Glutamatergic neuron (in vitro differentiated cells): ENCODE results near the gene ITPR1. TPM values are rescaled to one million over a fixed set of nuclear protein-coding genes. Genes with fewer than 3 reads are reported as not detected.

Source experiments
- DNase-seq: peaks from one replicate; pipeline ENCODE4 v3.0.0; 2022
- H3K27ac Mint-ChIP-seq: one replicate; pipeline ENCODE4 v1.8.0; 2020; ENCODE audit warnings: mild to moderate bottlenecking, mixed read lengths, inconsistent platforms; ENCODE audit not compliant: unreplicated experiment
- H3K27me3 Mint-ChIP-seq: one replicate; pipeline ENCODE4 v1.8.0; 2020; ENCODE audit warnings: mild to moderate bottlenecking, moderate library complexity, mixed read lengths, inconsistent platforms; ENCODE audit not compliant: unreplicated experiment
- H3K36me3 Mint-ChIP-seq: one replicate; pipeline ENCODE4 v1.8.0; 2020; ENCODE audit warnings: mild to moderate bottlenecking, mixed read lengths, inconsistent platforms; ENCODE audit not compliant: unreplicated experiment
- H3K4me1 Mint-ChIP-seq: one replicate; pipeline ENCODE4 v1.8.0; 2020; ENCODE audit warnings: mild to moderate bottlenecking, low read depth, mixed read lengths, inconsistent platforms; ENCODE audit not compliant: unreplicated experiment
- H3K4me3 Mint-ChIP-seq: one replicate; pipeline ENCODE4 v1.8.0; 2020; ENCODE audit warnings: mild to moderate bottlenecking, mixed read lengths, inconsistent platforms; ENCODE audit not compliant: unreplicated experiment
- H3K9me3 Mint-ChIP-seq: one replicate; pipeline ENCODE4 v1.8.0; 2020; ENCODE audit warnings: mild to moderate bottlenecking, moderate library complexity, mixed read lengths, inconsistent platforms; ENCODE audit not compliant: unreplicated experiment
- CTCF ChIP-seq: fragments of 200-600 bp; sonication (generic); IDR thresholded peaks from one replicate; pipeline ENCODE4 v1.5.0; 2021; ENCODE audit not compliant: partially characterized antibody, unreplicated experiment
- total RNA-seq: library from RNA; stranded (reverse); fragmentation: NEBNext Ultra II Directional; extraction: Animal tissue kit (Norgen Biotek cat#: 25700); gene quantifications from one replicate; pipeline ENCODE4 v1.2.1, GENCODE V29; 2021; ENCODE audit not compliant: unreplicated experiment

Gene ITPR1
- total RNA-seq, 1 donor from 2014 or later = 6.9 TPM

DNA sequence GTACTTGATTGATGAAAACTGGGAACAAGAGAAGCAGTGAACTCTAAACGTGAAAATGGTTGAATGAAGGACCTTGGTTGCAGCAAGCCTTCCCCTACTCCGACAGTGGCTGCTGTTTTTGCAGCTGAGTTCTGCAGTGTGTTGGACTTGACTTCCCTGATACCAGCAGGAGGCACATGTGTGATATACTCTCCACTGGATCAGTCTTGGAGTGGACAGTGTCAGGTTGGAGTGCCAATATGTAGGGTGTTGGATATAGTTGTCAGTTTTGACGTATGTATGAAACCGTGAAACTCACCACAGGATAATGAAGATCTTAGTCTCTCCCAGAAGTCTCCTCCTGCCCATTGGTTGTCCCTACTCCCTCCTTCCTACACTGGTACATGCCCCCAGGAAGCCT, 106.5 kb downstream of the ITPR1 start:
- H3K4me3 Mint-ChIP-seq = no peak overlapping the region
- no peak overlapping the region for H3K27ac Mint-ChIP-seq
- H3K4me1 Mint-ChIP-seq = no peaks in the 10 kb centered on the region
- H3K27me3 Mint-ChIP-seq = peaks cover 2% of the 10 kb centered on the region
- H3K9me3 Mint-ChIP-seq = peaks cover 2% of the 10 kb centered on the region
- no peak for DNase-seq
- no peak for TF ChIP-seq CTCF
- no peaks in the 10 kb centered on the region for H3K36me3 Mint-ChIP-seq

GRCh38 chr3:4600493-4600892, 107.3 kb downstream of the ITPR1 start:
- no peak overlapping the region for H3K4me3 Mint-ChIP-seq
- H3K27ac Mint-ChIP-seq = no peak overlapping the region
- H3K4me1 Mint-ChIP-seq = no peaks in the 10 kb centered on the region
- no peak for DNase-seq
- no peak for TF ChIP-seq CTCF
- H3K27me3 Mint-ChIP-seq = peaks cover 1% of the 10 kb centered on the region
- no peaks in the 10 kb centered on the region for H3K36me3 Mint-ChIP-seq
- peaks cover 2% of the 10 kb centered on the region for H3K9me3 Mint-ChIP-seq

DNA sequence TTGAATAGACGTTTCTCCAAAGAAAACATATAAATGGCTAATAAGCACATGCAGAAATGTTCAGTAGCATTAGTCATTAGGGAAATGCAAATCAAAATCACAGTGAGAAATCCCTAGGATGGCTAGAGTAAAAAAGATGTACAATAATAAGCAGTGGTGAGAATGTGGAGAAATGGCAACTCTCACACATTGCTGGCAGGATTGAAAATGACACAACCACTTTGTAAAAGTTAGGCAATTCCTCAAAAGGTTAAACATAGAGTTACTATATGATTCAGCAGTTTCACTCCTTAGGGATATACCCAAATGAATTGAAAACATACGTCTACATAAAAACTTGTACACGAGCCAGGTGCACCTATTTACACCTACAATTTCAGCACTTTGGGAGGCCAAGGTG, 108.7 kb downstream of the ITPR1 start:
- no peak for DNase-seq
- no peak overlapping the region for H3K27ac Mint-ChIP-seq
- H3K4me1 Mint-ChIP-seq = no peaks in the 10 kb centered on the region
- peaks cover 3% of the 10 kb centered on the region for H3K9me3 Mint-ChIP-seq
- no peak for TF ChIP-seq CTCF
- H3K4me3 Mint-ChIP-seq = no peak overlapping the region
- H3K36me3 Mint-ChIP-seq = no peaks in the 10 kb centered on the region
- no peaks in the 10 kb centered on the region for H3K27me3 Mint-ChIP-seq

DNA sequence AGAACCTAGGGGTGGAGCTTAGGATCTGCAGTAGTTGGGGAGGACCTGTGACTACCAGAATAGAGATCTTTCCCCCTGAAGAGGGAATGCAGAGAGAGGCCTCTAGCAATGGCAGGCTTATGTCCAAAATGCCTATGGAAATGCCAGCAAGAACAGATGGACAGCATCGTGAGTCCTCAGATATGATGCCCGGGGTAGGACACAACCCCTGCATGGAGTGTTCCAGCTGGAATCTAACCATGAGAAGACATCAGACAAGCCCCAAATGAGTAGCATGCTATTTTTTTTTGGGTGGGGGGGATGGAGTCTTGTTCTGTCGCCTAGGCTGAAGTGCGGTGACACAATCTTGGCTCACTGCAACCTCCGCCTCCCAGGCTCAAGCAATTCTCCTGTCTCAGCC, 111.5 kb downstream of the ITPR1 start:
- Mint-ChIP-seq H3K27ac (no peak overlapping the region), H3K9me3 (peaks cover 3% of the 10 kb centered on the region), H3K27me3 (no peaks in the 10 kb centered on the region), H3K4me3 (no peak overlapping the region), H3K4me1 (no peaks in the 10 kb centered on the region), H3K36me3 (no peaks in the 10 kb centered on the region)
- no peak for TF ChIP-seq CTCF
- no peak for DNase-seq

- TF ChIP-seq CTCF = no peak
- Mint-ChIP-seq H3K27me3 (no peaks in the 10 kb centered on the region), H3K4me3 (no peak overlapping the region), H3K4me1 (no peaks in the 10 kb centered on the region), H3K27ac (no peak overlapping the region), H3K9me3 (peaks cover 3% of the 10 kb centered on the region), H3K36me3 (no peaks in the 10 kb centered on the region)
- no peak for DNase-seq
These were observed 113.8 kb downstream of the ITPR1 start for GRCh38 chr3:4606911-4607310.
